ENCODE measurements around the gene GZMB.
"Not testable (repeated sequence)": the region's sequence is repeated elsewhere in the genome, so short reads cannot be mapped to it uniquely, and the experiment has no call there.

The GZMB gene

DNA sequence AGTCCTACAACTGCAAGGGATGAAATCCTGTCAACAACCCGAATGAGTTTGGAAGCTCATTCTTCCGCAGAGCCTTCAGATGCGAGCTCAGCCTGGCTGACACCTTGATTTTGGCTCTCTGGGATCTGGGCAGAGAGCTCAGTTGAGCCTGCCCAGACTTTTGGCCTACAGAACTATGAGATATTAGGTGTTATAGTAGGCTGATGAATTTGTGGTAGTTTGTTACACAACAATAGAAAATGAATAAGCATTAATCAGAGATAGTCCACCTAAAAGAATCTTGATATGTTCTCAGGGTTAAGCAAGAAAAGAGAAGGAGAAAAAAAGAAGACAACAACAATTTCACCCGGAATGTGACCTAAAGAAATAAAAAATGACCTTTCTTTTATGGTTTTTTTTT is 30.4 kb upstream of the GZMB start:
- Histone ChIP-seq H3K9ac (ENCODE audit: low read length) (no peak overlapping the region), H3K14ac (ENCODE audit: low read length) (no peak overlapping the region), H3K27me3 (ENCODE audit: insufficient read depth, low read length) (no peaks in the 10 kb centered on the region), H2AFZ (ENCODE audit: insufficient read depth, low read length, poor library complexity) (no peak overlapping the region), H3K36me3 (ENCODE audit: control insufficient read depth in 1 of 2, insufficient read depth in 2 of 2, low read length in 2 of 2) (no peaks in the 10 kb centered on the region), H2AK5ac (ENCODE audit: low read length) (no peak overlapping the region), H2BK120ac (ENCODE audit: insufficient read depth, low read length, poor library complexity) (no peak overlapping the region), H3K4me3 (ENCODE audit: low read depth, low read length) (no peak overlapping the region), H3K4me1 (ENCODE audit: control insufficient read depth in 1 of 2, insufficient read depth in 2 of 2, low read length in 2 of 2) (no peaks in the 10 kb centered on the region), H4K91ac (ENCODE audit: low read depth, low read length) (no peak overlapping the region), H3K4ac (ENCODE audit: low read depth, low read length) (no peak overlapping the region), H3K79me2 (ENCODE audit: control insufficient read depth, insufficient read depth, low read length, poor library complexity) (no peaks in the 10 kb centered on the region), H2BK12ac (ENCODE audit: low read length) (no peak overlapping the region), H3K27ac (ENCODE audit: low read depth, low read length) (no peak overlapping the region), H3K9me3 (ENCODE audit: insufficient read depth, low read depth, low read length) (peaks cover 6% of the 10 kb centered on the region), H3K4me2 (ENCODE audit: low read length) (no peak overlapping the region), H3K23ac (ENCODE audit: low read length) (no peak overlapping the region), H3K79me1 (ENCODE audit: low read length) (no peaks in the 10 kb centered on the region), H4K12ac (ENCODE audit: low read depth, low read length) (no peak overlapping the region), H4K8ac (ENCODE audit: low read depth, low read length) (no peak overlapping the region), H3K18ac (ENCODE audit: low read length) (no peak overlapping the region), H2BK5ac (ENCODE audit: low read depth, low read length, poor library complexity) (no peak overlapping the region)
- WGBS (ENCODE audit: extremely low coverage, insufficient coverage, insufficient read length) = no CpG with 5 or more reads among the region's 4 CpGs
- DNase-seq = no peak

DNA sequence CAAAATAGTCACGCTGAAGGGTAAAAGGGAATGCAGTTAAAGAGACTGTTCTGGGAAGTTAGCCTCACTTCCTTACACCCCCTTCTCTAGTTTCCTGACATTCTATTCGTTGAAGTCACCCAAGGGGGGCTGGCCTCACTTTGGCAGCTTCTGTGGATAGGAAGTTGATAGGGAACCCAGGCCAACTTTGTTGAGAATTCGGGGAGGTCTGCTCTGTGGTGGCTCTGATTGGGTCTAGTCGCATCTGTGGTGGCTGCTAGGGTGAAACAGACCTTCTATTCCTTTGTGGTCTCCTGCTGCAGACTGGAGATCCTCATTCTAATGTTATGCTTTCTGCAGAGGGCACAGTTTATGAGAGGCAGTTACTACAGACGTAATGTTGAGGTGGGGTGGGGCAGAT is 28.8 kb upstream of the GZMB start:
- no peak overlapping the region for H3K9ac ChIP-seq (ENCODE audit: low read length)
- H2BK120ac ChIP-seq (ENCODE audit: insufficient read depth, low read length, poor library complexity) = no peak overlapping the region
- H3K79me1 ChIP-seq (ENCODE audit: low read length) = no peaks in the 10 kb centered on the region
- no peak overlapping the region for H2BK12ac ChIP-seq (ENCODE audit: low read length)
- H3K4ac ChIP-seq (ENCODE audit: low read depth, low read length) = no peak overlapping the region
- H3K18ac ChIP-seq (ENCODE audit: low read length) = no peak overlapping the region
- no peaks in the 10 kb centered on the region for H3K79me2 ChIP-seq (ENCODE audit: control insufficient read depth, insufficient read depth, low read length, poor library complexity)
- no peak for DNase-seq
- no peak overlapping the region for H2AFZ ChIP-seq (ENCODE audit: insufficient read depth, low read length, poor library complexity)
- no peak overlapping the region for H3K27ac ChIP-seq (ENCODE audit: low read depth, low read length)
- H3K9me3 ChIP-seq (ENCODE audit: insufficient read depth, low read depth, low read length) = peaks cover 6% of the 10 kb centered on the region
- H3K4me3 ChIP-seq (ENCODE audit: low read depth, low read length) = no peak overlapping the region
- no peak overlapping the region for H4K8ac ChIP-seq (ENCODE audit: low read depth, low read length)
- H3K27me3 ChIP-seq (ENCODE audit: insufficient read depth, low read length) = no peaks in the 10 kb centered on the region
- H4K91ac ChIP-seq (ENCODE audit: low read depth, low read length) = no peak overlapping the region
- H2BK5ac ChIP-seq (ENCODE audit: low read depth, low read length, poor library complexity) = no peak overlapping the region
- H3K14ac ChIP-seq (ENCODE audit: low read length) = no peak overlapping the region
- no peak overlapping the region for H3K23ac ChIP-seq (ENCODE audit: low read length)
- no peak overlapping the region for H4K12ac ChIP-seq (ENCODE audit: low read depth, low read length)
- no peak overlapping the region for H2AK5ac ChIP-seq (ENCODE audit: low read length)
- H3K4me2 ChIP-seq (ENCODE audit: low read length) = no peak overlapping the region
- no CpG with 5 or more reads among the region's 5 CpGs for WGBS (ENCODE audit: extremely low coverage, insufficient coverage, insufficient read length)
- H3K4me1 ChIP-seq (ENCODE audit: control insufficient read depth in 1 of 2, insufficient read depth in 2 of 2, low read length in 2 of 2) = no peaks in the 10 kb centered on the region
- no peaks in the 10 kb centered on the region for H3K36me3 ChIP-seq (ENCODE audit: control insufficient read depth in 1 of 2, insufficient read depth in 2 of 2, low read length in 2 of 2)

DNA sequence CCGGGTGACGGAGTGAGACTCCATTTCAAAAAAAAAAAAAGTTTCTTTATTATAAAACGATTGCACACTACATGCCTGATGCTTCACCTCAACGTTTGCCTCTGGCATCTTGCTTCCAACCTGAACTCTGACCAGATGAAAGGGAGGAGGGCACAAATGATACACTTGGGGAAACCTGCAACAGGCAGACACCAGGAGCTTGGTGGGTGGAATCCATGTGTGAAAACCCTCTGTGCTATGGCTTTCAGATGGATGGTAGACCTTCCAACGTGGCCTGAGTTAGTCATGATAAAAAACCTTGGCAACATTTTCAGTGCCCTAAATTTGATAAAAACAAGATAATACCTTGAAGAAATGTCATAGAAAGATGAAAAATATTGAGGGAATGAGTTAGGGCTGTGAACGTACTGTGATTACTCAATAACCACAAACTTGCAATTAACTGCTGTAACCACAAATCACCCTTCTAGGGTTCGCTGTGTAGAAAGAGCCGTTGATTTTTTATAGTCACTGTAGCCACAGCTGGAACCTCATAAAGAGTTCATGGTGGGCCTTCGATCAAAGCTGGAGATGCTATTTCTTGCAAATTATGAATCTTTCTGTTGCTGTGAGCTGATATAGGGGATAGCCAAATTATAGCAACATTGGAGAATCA is 26.1 kb upstream of the GZMB start:
- H3K36me3 ChIP-seq (ENCODE audit: control insufficient read depth in 1 of 2, insufficient read depth in 2 of 2, low read length in 2 of 2) = no peaks in the 10 kb centered on the region
- no peak overlapping the region for H2AFZ ChIP-seq (ENCODE audit: insufficient read depth, low read length, poor library complexity)
- WGBS (ENCODE audit: extremely low coverage, insufficient coverage, insufficient read length) = no CpG with 5 or more reads among the region's 9 CpGs
- H3K4me2 ChIP-seq (ENCODE audit: low read length) = no peak overlapping the region
- H3K14ac ChIP-seq (ENCODE audit: low read length) = no peak overlapping the region
- H3K27ac ChIP-seq (ENCODE audit: low read depth, low read length) = no peak overlapping the region
- no peak overlapping the region for H2BK12ac ChIP-seq (ENCODE audit: low read length)
- H3K4me3 ChIP-seq (ENCODE audit: low read depth, low read length) = no peak overlapping the region
- H4K12ac ChIP-seq (ENCODE audit: low read depth, low read length) = no peak overlapping the region
- H4K8ac ChIP-seq (ENCODE audit: low read depth, low read length) = no peak overlapping the region
- no peaks in the 10 kb centered on the region for H3K79me2 ChIP-seq (ENCODE audit: control insufficient read depth, insufficient read depth, low read length, poor library complexity)
- H3K9ac ChIP-seq (ENCODE audit: low read length) = no peak overlapping the region
- no peaks in the 10 kb centered on the region for H3K4me1 ChIP-seq (ENCODE audit: control insufficient read depth in 1 of 2, insufficient read depth in 2 of 2, low read length in 2 of 2)
- no peak for DNase-seq
- no peak overlapping the region for H2BK120ac ChIP-seq (ENCODE audit: insufficient read depth, low read length, poor library complexity)
- H3K23ac ChIP-seq (ENCODE audit: low read length) = no peak overlapping the region
- no peak overlapping the region for H4K91ac ChIP-seq (ENCODE audit: low read depth, low read length)
- no peak overlapping the region for H2BK5ac ChIP-seq (ENCODE audit: low read depth, low read length, poor library complexity)
- no peaks in the 10 kb centered on the region for H3K27me3 ChIP-seq (ENCODE audit: insufficient read depth, low read length)
- H3K79me1 ChIP-seq (ENCODE audit: low read length) = no peaks in the 10 kb centered on the region
- no peak overlapping the region for H2AK5ac ChIP-seq (ENCODE audit: low read length)
- no peak overlapping the region for H3K18ac ChIP-seq (ENCODE audit: low read length)
- peaks cover 7% of the 10 kb centered on the region for H3K9me3 ChIP-seq (ENCODE audit: insufficient read depth, low read depth, low read length)
- no peak overlapping the region for H3K4ac ChIP-seq (ENCODE audit: low read depth, low read length)

DNA sequence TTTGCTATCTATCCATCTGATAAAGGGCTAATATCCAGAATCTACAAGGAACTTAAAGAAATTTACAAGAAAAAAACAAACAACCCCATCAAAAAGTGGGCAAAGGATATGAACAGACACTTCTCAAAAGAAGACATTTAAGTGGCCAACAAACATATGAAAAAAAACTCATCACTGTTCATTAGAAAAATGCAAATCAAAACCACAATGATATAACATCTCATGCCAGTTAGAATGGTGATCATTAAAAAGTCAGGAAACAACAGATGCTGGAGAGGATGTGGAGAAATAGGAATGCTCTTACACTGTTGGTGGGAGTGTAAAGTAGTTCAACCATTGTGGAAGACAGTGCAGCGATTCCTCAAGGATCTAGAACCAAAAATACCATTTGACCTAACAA is 14.4 kb upstream of the GZMB start:
- H3K23ac ChIP-seq (ENCODE audit: low read length); H3K18ac ChIP-seq (ENCODE audit: low read length); H3K4me2 ChIP-seq (ENCODE audit: low read length); H4K91ac ChIP-seq (ENCODE audit: low read depth, low read length); H3K36me3 ChIP-seq (ENCODE audit: control insufficient read depth in 1 of 2, insufficient read depth in 2 of 2, low read length in 2 of 2); DNase-seq; H2BK5ac ChIP-seq (ENCODE audit: low read depth, low read length, poor library complexity); H4K8ac ChIP-seq (ENCODE audit: low read depth, low read length); H3K9ac ChIP-seq (ENCODE audit: low read length); H3K14ac ChIP-seq (ENCODE audit: low read length); H2AFZ ChIP-seq (ENCODE audit: insufficient read depth, low read length, poor library complexity); H2BK120ac ChIP-seq (ENCODE audit: insufficient read depth, low read length, poor library complexity); H4K12ac ChIP-seq (ENCODE audit: low read depth, low read length); H3K27me3 ChIP-seq (ENCODE audit: insufficient read depth, low read length); H3K4me1 ChIP-seq (ENCODE audit: control insufficient read depth in 1 of 2, insufficient read depth in 2 of 2, low read length in 2 of 2); H3K79me1 ChIP-seq (ENCODE audit: low read length); H3K79me2 ChIP-seq (ENCODE audit: control insufficient read depth, insufficient read depth, low read length, poor library complexity); H3K27ac ChIP-seq (ENCODE audit: low read depth, low read length); H3K4me3 ChIP-seq (ENCODE audit: low read depth, low read length); H2BK12ac ChIP-seq (ENCODE audit: low read length); H2AK5ac ChIP-seq (ENCODE audit: low read length); H3K4ac ChIP-seq (ENCODE audit: low read depth, low read length): not testable (repeated sequence)
- H3K9me3 ChIP-seq (ENCODE audit: insufficient read depth, low read depth, low read length) = peaks cover 17% of the 10 kb centered on the region
- no CpG with 5 or more reads among the region's 1 CpG for WGBS (ENCODE audit: extremely low coverage, insufficient coverage, insufficient read length)
